ENCODE measurements around the gene SBF1.
"Not testable (repeated sequence)": the region's sequence is repeated elsewhere in the genome, so short reads cannot be mapped to it uniquely, and the experiment has no call there.

SBF1 gene

GRCh38 chr22:50399751-50400331, 75.0 kb downstream of the SBF1 start:
- DNase-seq (ENCODE audit: low read depth in 2 of 2): no peak

DNA sequence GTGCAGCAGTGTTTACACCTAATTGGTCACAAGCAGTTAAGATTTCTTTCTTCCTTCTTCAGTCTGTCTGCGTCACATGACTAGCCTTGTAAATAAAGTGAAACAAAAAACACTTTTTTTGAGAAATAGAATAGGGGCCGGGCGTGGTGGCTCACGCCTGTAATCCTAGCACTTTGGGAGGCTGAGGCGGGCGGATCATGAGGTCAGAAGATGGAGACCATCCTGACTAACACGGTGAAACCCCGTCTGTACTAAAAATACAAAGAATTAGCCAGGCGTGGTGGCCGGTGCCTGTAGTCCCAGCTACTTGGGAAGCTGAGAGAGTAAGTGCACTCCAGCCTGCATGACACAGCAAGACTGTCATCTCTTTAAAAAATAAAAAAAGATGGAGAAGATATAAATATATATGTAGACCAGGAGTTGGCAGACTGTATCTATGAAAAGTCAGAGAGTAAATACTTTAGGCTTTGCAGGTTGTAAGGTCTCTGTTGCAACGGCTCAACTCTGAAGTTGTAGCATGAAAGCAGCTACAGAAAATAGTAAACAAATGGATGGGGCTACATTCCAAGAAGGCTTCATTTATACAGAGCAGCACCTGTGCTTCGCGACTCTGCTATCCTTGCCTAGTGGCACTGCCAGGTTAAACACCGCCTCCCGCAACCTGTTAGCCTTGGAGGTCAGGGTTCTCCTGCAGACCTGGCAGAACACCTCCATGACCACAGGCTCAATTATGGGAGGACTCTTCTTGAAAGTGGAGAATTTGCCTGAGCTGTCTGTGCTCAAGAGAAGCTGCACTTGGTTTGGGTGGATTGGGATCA, 75.8 kb downstream of the SBF1 start:
- DNase-seq (ENCODE audit: low read depth in 2 of 2): no peak

DNA sequence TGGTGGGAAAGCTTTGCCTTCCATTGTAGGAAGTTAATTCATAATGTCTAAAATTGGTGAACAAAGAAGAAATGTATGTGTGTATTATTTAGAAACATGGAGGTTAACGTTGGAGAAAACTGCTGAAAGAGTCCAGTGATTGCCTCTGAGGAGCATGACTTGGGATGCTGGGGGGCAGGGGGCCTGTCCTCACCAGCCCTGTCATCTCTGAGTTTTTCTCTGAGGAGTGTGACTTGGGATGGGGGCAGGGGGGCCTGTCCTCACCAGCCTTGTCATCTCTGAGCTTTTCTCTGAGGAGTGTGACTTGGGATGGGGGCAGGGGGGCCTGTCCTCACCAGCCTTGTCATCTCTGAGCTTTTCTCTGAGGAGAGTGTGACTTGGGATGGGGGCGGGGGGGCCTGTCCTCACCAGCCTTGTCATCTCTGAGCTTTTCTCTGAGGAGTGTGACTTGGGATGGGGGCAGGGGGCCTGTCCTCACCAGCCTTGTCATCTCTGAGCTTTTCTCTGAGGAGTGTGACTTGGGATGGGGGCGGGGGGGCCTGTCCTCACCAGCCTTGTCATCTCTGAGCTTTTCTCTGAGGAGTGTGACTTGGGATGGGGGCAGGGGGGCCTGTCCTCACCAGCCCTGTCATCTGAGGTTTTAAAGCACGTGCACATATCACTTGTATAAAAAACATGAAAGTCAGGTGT, 77.3 kb downstream of the SBF1 start:
- not testable (repeated sequence) for DNase-seq (ENCODE audit: low read depth in 2 of 2)

- DNase-seq (ENCODE audit: low read depth in 2 of 2): no peak
Observed at GRCh38 chr22:50396751-50397370, 78.0 kb downstream of the SBF1 start.

Data from stimulated activated CD8-positive, alpha-beta memory T cell treated with anti-CD3 and anti-CD28 coated beads, Interleukin-7, amount 100 ng/mL, for 4 hours (primary cell).